A673 (cell line): ENCODE measurements around the gene SSBP3. TPM values are rescaled to one million over a fixed set of nuclear protein-coding genes. Genes with fewer than 3 reads are reported as not detected.
A peak's percentile ranks its signal among the peaks of the same experiment; 100 is the strongest.

Experiments used
- BruUV-seq: library from RNA; stranded (reverse); fragments of 400-500 nt; replicated peaks from 2 replicates; lab custom pipeline; 2021; lab: Mats Ljungman, UMichigan
- CTCF ChIA-PET: fragments of 300-600 bp; sonication (Branson Sonifier 250); formaldehyde crosslinking; loops from one replicate; lab custom pipeline; 2022; ENCODE audit warnings: antibody characterized with exemption; lab: Charles Lee
- POLR2A ChIA-PET: fragments of 300-600 bp; sonication (Branson Sonifier 250); formaldehyde crosslinking; loops from one replicate; lab custom pipeline; 2022; ENCODE audit warnings: antibody characterized with exemption; ENCODE audit not compliant: low non-redundant PET; lab: Charles Lee
- DNase-seq: peaks from one replicate; pipeline ENCODE4 v3.0.0-alpha.2; 2015; ENCODE audit warnings: low spot score
- H3K27ac ChIP-seq: fragments of 200-600 bp; sonication (generic); 2 replicates; pipeline ENCODE4 v1.5.1; 2016; ENCODE audit warnings: mixed run types, low read depth, mild to moderate bottlenecking, mixed read lengths, antibody characterized with exemption, low read length; ENCODE audit not compliant: poor library complexity, severe bottlenecking
- H3K27me3 ChIP-seq: fragments of 200-600 bp; sonication (generic); replicated peaks from 2 replicates; pipeline ENCODE4 v1.6.1; 2017; ENCODE audit warnings: mixed run types, low read depth, mild to moderate bottlenecking, mixed read lengths, antibody characterized with exemption, low read length; ENCODE audit not compliant: insufficient read depth, poor library complexity
- H3K36me3 ChIP-seq: fragments of 200-600 bp; sonication (generic); 2 replicates; pipeline ENCODE4 v1.6.1; 2016; ENCODE audit warnings: mixed run types, mild to moderate bottlenecking, mixed read lengths, antibody characterized with exemption, low read length; ENCODE audit not compliant: insufficient read depth, poor library complexity, severe bottlenecking
- H3K4me1 ChIP-seq: fragments of 200-600 bp; sonication (generic); 2 replicates; pipeline ENCODE4 v1.6.1; 2017; ENCODE audit warnings: mixed run types, mild to moderate bottlenecking, mixed read lengths, antibody characterized with exemption, low read length; ENCODE audit not compliant: insufficient read depth, poor library complexity, severe bottlenecking
- H3K4me3 ChIP-seq: fragments of 200-600 bp; sonication (generic); 2 replicates; pipeline ENCODE4 v1.5.1; 2016; ENCODE audit warnings: low read depth, mixed run types, mild to moderate bottlenecking, mixed read lengths, low read length; ENCODE audit not compliant: poor library complexity, severe bottlenecking
- H3K9me3 ChIP-seq: fragments of 200-600 bp; sonication (generic); 2 replicates; pipeline ENCODE4 v1.6.1; 2016; ENCODE audit warnings: mixed run types, low read depth, mild to moderate bottlenecking, mixed read lengths, antibody characterized with exemption, low read length; ENCODE audit not compliant: poor library complexity, severe bottlenecking
- EZH2 ChIP-seq: fragments of 200-600 bp; sonication (generic); IDR thresholded peaks from 2 replicates; pipeline ENCODE4 v1.6.1; 2017; ENCODE audit warnings: borderline replicate concordance, low read depth, mild to moderate bottlenecking, mixed read lengths, antibody characterized with exemption, low read length; ENCODE audit not compliant: poor library complexity, severe bottlenecking
- intact Hi-C: fragments of 100-400 bp; cut with micrococcal nuclease; formaldehyde crosslinking; loops from one replicate; pipeline ENCODE4 v1.10.0; 2022; ENCODE audit not compliant: unreplicated experiment
- total RNA-seq: library from RNA; stranded (reverse); gene quantifications from 2 replicates; pipeline ENCODE4 v1.2.3, GENCODE V29; 2021
- TF ChIP-seq, protein P1 (sequence below): fragments of 300-800, 200-600 bp; sonication (generic); conservative IDR thresholded peaks from 2 replicates; pipeline ENCODE4 v1.5.1; 2017; ENCODE audit warnings: low read depth, mild to moderate bottlenecking, antibody characterized with exemption, low read length, moderate library complexity, mixed read lengths

The SSBP3 gene
- total RNA-seq, 1 experiment from 2014 or later: 43.0 TPM

DNA sequence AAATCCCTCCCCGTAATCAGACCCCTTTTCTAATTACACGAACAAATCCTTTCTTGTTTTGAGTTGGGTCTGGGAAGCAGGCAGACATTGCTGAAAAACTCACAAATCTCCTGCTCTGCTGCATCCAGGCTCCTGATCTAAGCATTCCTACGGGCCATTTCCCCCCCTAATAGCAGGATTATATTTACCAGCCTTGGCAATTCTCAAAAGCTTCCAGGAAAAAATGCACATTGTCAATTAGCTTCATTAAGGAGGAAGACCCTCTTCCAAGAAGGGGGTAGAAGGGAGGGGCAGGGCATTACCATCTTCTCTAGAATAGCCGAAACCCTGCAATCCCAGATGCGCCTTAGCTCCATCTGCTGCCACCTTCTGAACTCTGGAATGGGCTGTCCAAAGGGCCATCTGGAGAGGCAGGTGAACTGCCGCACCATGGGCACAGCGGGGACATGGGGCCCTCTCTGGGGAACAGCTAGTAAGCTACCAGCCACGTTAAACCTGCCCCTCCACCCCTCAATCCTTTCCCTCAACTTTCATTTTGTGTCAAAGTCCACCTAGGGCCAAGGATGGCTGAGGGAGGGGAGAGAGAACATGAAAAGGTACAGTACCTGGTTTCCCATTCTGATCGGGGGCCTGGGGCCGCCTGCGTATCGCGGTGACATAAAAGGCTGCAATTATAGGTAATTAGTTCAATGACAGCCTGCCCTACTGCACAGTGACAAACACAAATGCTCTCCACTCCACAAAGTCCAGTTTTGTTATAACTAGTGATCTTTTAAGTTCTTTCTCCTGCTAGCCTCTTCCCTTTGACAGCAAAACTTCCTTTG, 149.5 kb downstream of the SSBP3 start:
- H3K36me3 ChIP-seq: no peaks in the 10 kb centered on the region
- H3K4me1 ChIP-seq: peaks cover 6% of the 10 kb centered on the region
- no TSS peak for BruUV-seq
- H3K27ac ChIP-seq: no peak overlapping the region
- intact Hi-C loops: no loop called here
- POLR2A ChIA-PET: no interaction called here
- no peaks in the 10 kb centered on the region for H3K9me3 ChIP-seq
- TF ChIP-seq, protein P1, sequence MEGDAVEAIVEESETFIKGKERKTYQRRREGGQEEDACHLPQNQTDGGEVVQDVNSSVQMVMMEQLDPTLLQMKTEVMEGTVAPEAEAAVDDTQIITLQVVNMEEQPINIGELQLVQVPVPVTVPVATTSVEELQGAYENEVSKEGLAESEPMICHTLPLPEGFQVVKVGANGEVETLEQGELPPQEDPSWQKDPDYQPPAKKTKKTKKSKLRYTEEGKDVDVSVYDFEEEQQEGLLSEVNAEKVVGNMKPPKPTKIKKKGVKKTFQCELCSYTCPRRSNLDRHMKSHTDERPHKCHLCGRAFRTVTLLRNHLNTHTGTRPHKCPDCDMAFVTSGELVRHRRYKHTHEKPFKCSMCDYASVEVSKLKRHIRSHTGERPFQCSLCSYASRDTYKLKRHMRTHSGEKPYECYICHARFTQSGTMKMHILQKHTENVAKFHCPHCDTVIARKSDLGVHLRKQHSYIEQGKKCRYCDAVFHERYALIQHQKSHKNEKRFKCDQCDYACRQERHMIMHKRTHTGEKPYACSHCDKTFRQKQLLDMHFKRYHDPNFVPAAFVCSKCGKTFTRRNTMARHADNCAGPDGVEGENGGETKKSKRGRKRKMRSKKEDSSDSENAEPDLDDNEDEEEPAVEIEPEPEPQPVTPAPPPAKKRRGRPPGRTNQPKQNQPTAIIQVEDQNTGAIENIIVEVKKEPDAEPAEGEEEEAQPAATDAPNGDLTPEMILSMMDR: no peak
- TF ChIP-seq EZH2: no peak
- CTCF ChIA-PET: no interaction called here
- H3K4me3 ChIP-seq: no peak overlapping the region
- no peaks in the 10 kb centered on the region for H3K27me3 ChIP-seq
- no peak for DNase-seq

DNA sequence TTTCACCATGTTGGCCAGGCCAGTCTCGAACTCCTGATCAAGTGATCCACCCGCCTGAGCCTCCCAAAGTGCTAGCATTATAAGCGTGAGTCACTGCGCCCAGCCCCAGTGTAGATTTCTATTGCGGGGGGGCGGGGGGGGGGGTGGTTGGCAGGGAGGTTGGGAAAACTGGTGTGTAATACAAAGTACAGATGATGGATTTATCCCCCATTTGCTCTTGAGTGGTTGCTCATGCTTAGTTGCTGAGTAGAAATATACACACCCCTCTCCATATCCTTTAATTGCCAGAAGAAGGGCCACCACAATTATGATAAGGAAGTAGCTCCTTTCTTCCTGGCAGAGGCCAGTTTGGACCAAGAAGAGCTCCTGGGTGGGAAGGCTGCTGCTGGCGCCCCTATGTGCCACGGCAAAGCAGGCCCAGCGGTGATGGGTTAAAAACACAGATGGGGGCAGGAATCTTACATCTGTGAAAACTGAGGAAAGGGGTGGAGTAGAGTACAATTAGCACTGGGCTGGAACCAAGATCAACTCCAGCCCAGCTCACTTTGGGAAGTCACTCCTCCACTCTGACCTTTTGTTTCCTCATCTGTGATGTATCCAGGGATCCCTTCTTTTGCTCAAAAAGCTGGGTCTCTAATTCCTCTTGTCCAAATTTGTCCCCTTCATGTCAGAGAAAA, 151.0 kb downstream of the SSBP3 start:
- ChIA-PET POLR2A (no interaction called here), CTCF (no interaction called here)
- peaks cover 6% of the 10 kb centered on the region for H3K4me1 ChIP-seq
- H3K27me3 ChIP-seq: no peaks in the 10 kb centered on the region
- H3K36me3 ChIP-seq: no peaks in the 10 kb centered on the region
- no TSS peak for BruUV-seq
- no peaks in the 10 kb centered on the region for H3K9me3 ChIP-seq
- DNase-seq: no peak
- TF ChIP-seq, protein P1: no peak
- TF ChIP-seq EZH2: no peak
- intact Hi-C loops: no loop called here
- no peak overlapping the region for H3K4me3 ChIP-seq
- no peak overlapping the region for H3K27ac ChIP-seq

DNA sequence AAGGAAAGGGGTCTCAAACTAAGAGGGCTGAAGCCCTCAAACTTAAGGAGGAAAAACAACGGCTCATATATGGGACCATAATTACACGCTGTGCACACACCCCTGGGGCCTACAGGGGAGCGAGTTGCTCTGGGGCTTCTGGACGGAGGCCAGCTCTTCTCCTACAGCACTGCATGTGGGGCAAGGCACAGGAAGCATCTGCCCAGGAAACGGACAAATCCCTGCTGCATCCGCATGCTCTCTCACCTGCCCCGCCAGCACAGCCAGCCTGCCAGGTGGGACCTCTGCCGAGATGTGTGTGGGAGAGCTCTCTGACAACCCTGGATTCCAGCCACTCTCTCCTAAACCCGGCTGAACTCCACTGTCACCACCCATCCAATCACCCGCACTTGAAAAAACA, 152.1 kb downstream of the SSBP3 start:
- H3K27ac ChIP-seq: no peak overlapping the region
- BruUV-seq: no TSS peak
- intact Hi-C loops: no loop called here
- ChIA-PET CTCF (no interaction called here), POLR2A (no interaction called here)
- no peaks in the 10 kb centered on the region for H3K36me3 ChIP-seq
- H3K4me1 ChIP-seq: peaks cover 6% of the 10 kb centered on the region
- no peaks in the 10 kb centered on the region for H3K27me3 ChIP-seq
- no peak overlapping the region for H3K4me3 ChIP-seq
- no peaks in the 10 kb centered on the region for H3K9me3 ChIP-seq
- no peak for TF ChIP-seq EZH2
- TF ChIP-seq, protein P1: no peak
- peak; percentile 29 for DNase-seq
